Measurements from ENCODE around the gene ATG7. TPM values are rescaled to one million over a fixed set of nuclear protein-coding genes. Genes with fewer than 3 reads are reported as not detected.

Gene ATG7
- total RNA-seq, 5 donors from 2014 or later (not counting 1 experiment from before 2014, with no cell fraction given), result 29.0 to 39.3 (median 37.4) TPM

GRCh38 chr3:11258958-11259357 is 13.2 kb upstream of the ATG7 start:
- Histone ChIP-seq H3K9me3 (no peaks in the 10 kb centered on the region), H3K27me3 (replicated peaks in 1 of 2; ENCODE audit: control insufficient read depth in 2 of 2, extremely low read depth in 1 of 2, insufficient read depth in 2 of 2, low read length in 1 of 2) (peaks cover 2 to 5% of the 10 kb centered on the region in 2 experiments), H3K36me3 (ENCODE audit: control insufficient read depth in 2 of 2, extremely low read depth in 1 of 2, insufficient read depth in 1 of 2, low read length in 1 of 2) (no peaks in the 10 kb centered on the region), H3K27ac (ENCODE audit: low read length) (no peak overlapping the region), H3K4me1 (ENCODE audit: control insufficient read depth in 1 of 2, extremely low read depth in 1 of 2, insufficient read depth in 2 of 2, low read length in 2 of 2) (no peaks in the 10 kb centered on the region), H3K4me3 (ENCODE audit: control insufficient read depth in 1 of 2, extremely low read depth in 1 of 2, low read length in 1 of 2) (no peak overlapping the region)
- DNase-seq (no peak), ATAC-seq (replicated peaks in 1 of 4) (no peak)
- peaks cover 5 to 14% of the 10 kb centered on the region in 2 donors for H3K27me3 Mint-ChIP-seq
- H3K4me1 Mint-ChIP-seq, result no peaks in the 10 kb centered on the region
- POLR2A ChIA-PET, result no interaction called here
- H3K4me3 Mint-ChIP-seq, result no peak overlapping the region
- H3K36me3 Mint-ChIP-seq, result no peaks in the 10 kb centered on the region
- H3K27ac Mint-ChIP-seq, result no peak overlapping the region
- CTCF ChIA-PET, result no interaction called here
- no peaks in the 10 kb centered on the region for H3K9me3 Mint-ChIP-seq
- 94% methylated on average over 10 of the region's 11 CpGs for WGBS (ENCODE audit: insufficient coverage)

GRCh38 chr3:11260460-11260859 is 11.7 kb upstream of the ATG7 start:
- Mint-ChIP-seq H3K4me3 (no peak overlapping the region), H3K36me3 (no peaks in the 10 kb centered on the region), H3K27me3 (peaks cover 13 to 21% of the 10 kb centered on the region in 2 donors), H3K4me1 (no peaks in the 10 kb centered on the region), H3K27ac (no peak overlapping the region), H3K9me3 (no peaks in the 10 kb centered on the region)
- POLR2A ChIA-PET, result no interaction called here
- CTCF ChIA-PET, result no interaction called here
- Histone ChIP-seq H3K27ac (ENCODE audit: low read length) (no peak overlapping the region), H3K36me3 (ENCODE audit: control insufficient read depth in 2 of 2, extremely low read depth in 1 of 2, insufficient read depth in 1 of 2, low read length in 1 of 2) (no peaks in the 10 kb centered on the region), H3K9me3 (no peaks in the 10 kb centered on the region), H3K27me3 (replicated peaks in 1 of 2; ENCODE audit: control insufficient read depth in 2 of 2, extremely low read depth in 1 of 2, insufficient read depth in 2 of 2, low read length in 1 of 2) (peaks cover 2 to 8% of the 10 kb centered on the region in 2 experiments), H3K4me3 (ENCODE audit: control insufficient read depth in 1 of 2, extremely low read depth in 1 of 2, low read length in 1 of 2) (no peak overlapping the region), H3K4me1 (ENCODE audit: control insufficient read depth in 1 of 2, extremely low read depth in 1 of 2, insufficient read depth in 2 of 2, low read length in 2 of 2) (no peaks in the 10 kb centered on the region)
- WGBS (ENCODE audit: insufficient coverage), result 86% methylated on average over 1 of the region's 3 CpGs
- ATAC-seq (replicated peaks in 1 of 4) (no peak), DNase-seq (peak in 1 of 35 experiments; percentile 19)

- H3K27ac ChIP-seq (ENCODE audit: low read length), result no peak overlapping the region
- ChIA-PET POLR2A (interaction anchor here in 1 of 2 donors (0.7 kb wide), 1 partner anchor 12 kb away, joined by 9 read pairs; no protein-coding TSS in a partner anchor), CTCF (no interaction called here)
- H3K9me3 Mint-ChIP-seq, result no peaks in the 10 kb centered on the region
- no peak for ATAC-seq (replicated peaks in 1 of 4)
- DNase-seq, result no peak
- peaks cover 0 to 5% of the 10 kb centered on the region in 2 experiments for H3K27me3 ChIP-seq (replicated peaks in 1 of 2; ENCODE audit: control insufficient read depth in 2 of 2, extremely low read depth in 1 of 2, insufficient read depth in 2 of 2, low read length in 1 of 2)
- H3K4me1 ChIP-seq (ENCODE audit: control insufficient read depth in 1 of 2, extremely low read depth in 1 of 2, insufficient read depth in 2 of 2, low read length in 2 of 2), result peaks cover 10 to 15% of the 10 kb centered on the region in 2 experiments
- no peak overlapping the region for H3K4me3 ChIP-seq (ENCODE audit: control insufficient read depth in 1 of 2, extremely low read depth in 1 of 2, low read length in 1 of 2)
- H3K4me1 Mint-ChIP-seq, result peaks cover 19 to 23% (median 21%) of the 10 kb centered on the region in 3 donors
- no peak overlapping the region for H3K27ac Mint-ChIP-seq
- WGBS (ENCODE audit: insufficient coverage), result 95% methylated on average over 7 of the region's 9 CpGs
- H3K9me3 ChIP-seq, result no peaks in the 10 kb centered on the region
- H3K36me3 Mint-ChIP-seq, result no peaks in the 10 kb centered on the region
- H3K27me3 Mint-ChIP-seq, result peaks cover 8 to 11% of the 10 kb centered on the region in 2 donors
- no peaks in the 10 kb centered on the region for H3K36me3 ChIP-seq (ENCODE audit: control insufficient read depth in 2 of 2, extremely low read depth in 1 of 2, insufficient read depth in 1 of 2, low read length in 1 of 2)
- H3K4me3 Mint-ChIP-seq, result no peak overlapping the region
Measured at GRCh38 chr3:11269007-11269406, 3.2 kb upstream of the ATG7 start.

GRCh38 chr3:11272906-11273574 is 843 bp downstream of the ATG7 start:
- Histone ChIP-seq H3K27ac (ENCODE audit: low read length) (peak overlapping the region; percentile 75), H3K36me3 (ENCODE audit: control insufficient read depth in 2 of 2, extremely low read depth in 1 of 2, insufficient read depth in 1 of 2, low read length in 1 of 2) (peaks cover 0 to 8% of the 10 kb centered on the region in 2 donors), H3K4me1 (ENCODE audit: control insufficient read depth in 1 of 2, extremely low read depth in 1 of 2, insufficient read depth in 2 of 2, low read length in 2 of 2) (peaks cover 10 to 19% of the 10 kb centered on the region in 2 experiments), H3K4me3 (ENCODE audit: control insufficient read depth in 1 of 2, extremely low read depth in 1 of 2, low read length in 1 of 2) (peak overlapping the region; percentile 69 to 96), H3K27me3 (replicated peaks in 1 of 2; ENCODE audit: control insufficient read depth in 2 of 2, extremely low read depth in 1 of 2, insufficient read depth in 2 of 2, low read length in 1 of 2) (no peaks in the 10 kb centered on the region), H3K9me3 (no peaks in the 10 kb centered on the region)
- ChIA-PET POLR2A (interaction anchor here (0.7 to 1.5 kb wide), 4 partner anchors 13 to 18 kb away, joined by 3 to 16 read pairs (median 6); no protein-coding TSS in a partner anchor), CTCF (interaction anchor here in 1 of 2 donors (0.6 to 1.7 kb wide), 8 partner anchors 11 to 1211 kb away, joined by 3 to 10 read pairs (median 5); partner anchors contain the start of gene TSEN2)
- H3K27me3 Mint-ChIP-seq, result no peaks in the 10 kb centered on the region
- DNase-seq (peak in 1 of 35 experiments; percentile 18), ATAC-seq (replicated peaks in 1 of 4) (no peak)
- peaks cover 48 to 54% (median 52%) of the 10 kb centered on the region in 3 donors for H3K4me1 Mint-ChIP-seq
- 6% methylated on average over 4 of the region's 9 CpGs for WGBS (ENCODE audit: insufficient coverage)
- H3K36me3 Mint-ChIP-seq, result peaks cover 33% of the 10 kb centered on the region
- H3K27ac Mint-ChIP-seq, result peak overlapping the region; percentile 93 to 97
- peak overlapping the region; percentile 92 to 95 (median 94) for H3K4me3 Mint-ChIP-seq
- peaks cover 0 to 9% (median 0%) of the 10 kb centered on the region in 3 donors for H3K9me3 Mint-ChIP-seq

GRCh38 chr3:11273891-11274291 is 1.7 kb downstream of the ATG7 start:
- Mint-ChIP-seq H3K4me3 (peak overlapping the region; percentile 92 to 95 (median 94)), H3K4me1 (peaks cover 53 to 60% (median 58%) of the 10 kb centered on the region in 3 donors), H3K9me3 (peaks cover 0 to 9% (median 0%) of the 10 kb centered on the region in 3 donors), H3K27me3 (no peaks in the 10 kb centered on the region), H3K36me3 (peaks cover 39% of the 10 kb centered on the region), H3K27ac (no peak overlapping the region)
- ChIA-PET POLR2A (interaction anchor here in 1 of 2 donors (0.7 kb wide), 1 partner anchor 12 kb away, joined by 3 read pairs; no protein-coding TSS in a partner anchor), CTCF (no interaction called here)
- peaks cover 10 to 19% of the 10 kb centered on the region in 2 experiments for H3K4me1 ChIP-seq (ENCODE audit: control insufficient read depth in 1 of 2, extremely low read depth in 1 of 2, insufficient read depth in 2 of 2, low read length in 2 of 2)
- H3K27ac ChIP-seq (ENCODE audit: low read length), result no peak overlapping the region
- H3K9me3 ChIP-seq, result no peaks in the 10 kb centered on the region
- no peaks in the 10 kb centered on the region for H3K27me3 ChIP-seq (replicated peaks in 1 of 2; ENCODE audit: control insufficient read depth in 2 of 2, extremely low read depth in 1 of 2, insufficient read depth in 2 of 2, low read length in 1 of 2)
- 70% methylated on average over 4 of the region's 5 CpGs for WGBS (ENCODE audit: insufficient coverage)
- DNase-seq, result no peak
- no peak overlapping the region for H3K4me3 ChIP-seq (ENCODE audit: control insufficient read depth in 1 of 2, extremely low read depth in 1 of 2, low read length in 1 of 2)
- H3K36me3 ChIP-seq (ENCODE audit: control insufficient read depth in 2 of 2, extremely low read depth in 1 of 2, insufficient read depth in 1 of 2, low read length in 1 of 2), result peaks cover 0 to 8% of the 10 kb centered on the region in 2 donors
- no peak for ATAC-seq (replicated peaks in 1 of 4)

GRCh38 chr3:11274566-11275142 is 2.5 kb downstream of the ATG7 start:
- DNase-seq, result no peak
- Histone ChIP-seq H3K27ac (ENCODE audit: low read length) (no peak overlapping the region), H3K4me3 (ENCODE audit: control insufficient read depth in 1 of 2, extremely low read depth in 1 of 2, low read length in 1 of 2) (no peak overlapping the region), H3K27me3 (replicated peaks in 1 of 2; ENCODE audit: control insufficient read depth in 2 of 2, extremely low read depth in 1 of 2, insufficient read depth in 2 of 2, low read length in 1 of 2) (no peaks in the 10 kb centered on the region), H3K4me1 (ENCODE audit: control insufficient read depth in 1 of 2, extremely low read depth in 1 of 2, insufficient read depth in 2 of 2, low read length in 2 of 2) (peaks cover 10 to 19% of the 10 kb centered on the region in 2 experiments), H3K36me3 (ENCODE audit: control insufficient read depth in 2 of 2, extremely low read depth in 1 of 2, insufficient read depth in 1 of 2, low read length in 1 of 2) (peaks cover 0 to 8% of the 10 kb centered on the region in 2 donors), H3K9me3 (no peaks in the 10 kb centered on the region)
- Mint-ChIP-seq H3K27ac (peak overlapping the region; percentile 26 to 37), H3K36me3 (peaks cover 40% of the 10 kb centered on the region), H3K4me3 (peak overlapping the region in 2 of 3 donors; percentile 17 to 22), H3K27me3 (no peaks in the 10 kb centered on the region), H3K4me1 (peaks cover 56 to 63% (median 58%) of the 10 kb centered on the region in 3 donors), H3K9me3 (peaks cover 0 to 9% (median 0%) of the 10 kb centered on the region in 3 donors)
- ChIA-PET CTCF (no interaction called here), POLR2A (no interaction called here)
- no peak for ATAC-seq (replicated peaks in 1 of 4)
- WGBS (ENCODE audit: insufficient coverage), result no CpG with 5 or more reads among the region's 6 CpGs

Measured in T-cell (primary cell).